ENCODE results near the gene BAZ2B. TPM values are rescaled to one million over a fixed set of nuclear protein-coding genes. Genes with fewer than 3 reads are reported as not detected.

Gene BAZ2B
- total RNA-seq, 1 experiment from 2014 or later = 43.3 TPM

- CTCF ChIA-PET = no interaction called here
- peaks cover 12% of the 10 kb centered on the region for H3K4me1 Mint-ChIP-seq (ENCODE audit: low read depth, unreplicated experiment)
- H3K27me3 Mint-ChIP-seq (ENCODE audit: unreplicated experiment) = no peaks in the 10 kb centered on the region
- no peaks in the 10 kb centered on the region for H3K36me3 Mint-ChIP-seq (ENCODE audit: insufficient read depth, unreplicated experiment)
- no peak for TF ChIP-seq CTCF (IDR thresholded peaks at IDR 0.05; ENCODE audit: unreplicated experiment)
- no peak for DNase-seq
- H3K4me3 Mint-ChIP-seq (ENCODE audit: low read depth, unreplicated experiment) = no peak overlapping the region
- intact Hi-C loops (cut with micrococcal nuclease; ENCODE audit: unreplicated experiment) = no loop called here
- no TSS peak for BruUV-seq (replicated peaks)
- no peaks in the 10 kb centered on the region for H3K9me3 Mint-ChIP-seq (ENCODE audit: low read depth, unreplicated experiment)
- H3K27ac Mint-ChIP-seq (ENCODE audit: unreplicated experiment) = no peak overlapping the region
Measured at GRCh38 chr2:159558479-159558878, 57.9 kb downstream of the BAZ2B start.

GRCh38 chr2:159557437-159558034 lies 58.8 kb downstream of the BAZ2B start:
- peak; percentile 7 for DNase-seq
- peak overlapping the region; percentile 26 for H3K27ac Mint-ChIP-seq (ENCODE audit: unreplicated experiment)
- H3K9me3 Mint-ChIP-seq (ENCODE audit: low read depth, unreplicated experiment) = no peaks in the 10 kb centered on the region
- BruUV-seq (replicated peaks) = no TSS peak
- no peaks in the 10 kb centered on the region for H3K36me3 Mint-ChIP-seq (ENCODE audit: insufficient read depth, unreplicated experiment)
- H3K4me3 Mint-ChIP-seq (ENCODE audit: low read depth, unreplicated experiment) = no peak overlapping the region
- CTCF ChIA-PET = interaction anchor here (0.7 to 1.5 kb wide), 5 partner anchors 52 to 154 kb away, joined by 4 to 9 read pairs (median 4); partner anchors contain the start of gene BAZ2B
- H3K27me3 Mint-ChIP-seq (ENCODE audit: unreplicated experiment) = no peaks in the 10 kb centered on the region
- no peak for TF ChIP-seq CTCF (IDR thresholded peaks at IDR 0.05; ENCODE audit: unreplicated experiment)
- intact Hi-C loops (cut with micrococcal nuclease; ENCODE audit: unreplicated experiment) = loop anchor here (1.0 to 2.0 kb wide), 2 partner anchors 120 to 155 kb away; partner anchors contain the start of gene MARCHF7
- peaks cover 12% of the 10 kb centered on the region for H3K4me1 Mint-ChIP-seq (ENCODE audit: low read depth, unreplicated experiment)

- Mint-ChIP-seq H3K27me3 (ENCODE audit: unreplicated experiment) (no peaks in the 10 kb centered on the region), H3K4me3 (ENCODE audit: low read depth, unreplicated experiment) (no peak overlapping the region), H3K27ac (ENCODE audit: unreplicated experiment) (no peak overlapping the region), H3K9me3 (ENCODE audit: low read depth, unreplicated experiment) (no peaks in the 10 kb centered on the region), H3K4me1 (ENCODE audit: low read depth, unreplicated experiment) (peaks cover 12% of the 10 kb centered on the region), H3K36me3 (ENCODE audit: insufficient read depth, unreplicated experiment) (no peaks in the 10 kb centered on the region)
- TF ChIP-seq CTCF (IDR thresholded peaks at IDR 0.05; ENCODE audit: unreplicated experiment) = no peak
- no TSS peak for BruUV-seq (replicated peaks)
- intact Hi-C loops (cut with micrococcal nuclease; ENCODE audit: unreplicated experiment) = loop anchor here (2.0 kb wide), 1 partner anchor 157 kb away; the partner anchor contains the start of gene MARCHF7
- no peak for DNase-seq
- CTCF ChIA-PET = no interaction called here
Measured at GRCh38 chr2:159555651-159556392, 60.5 kb downstream of the BAZ2B start.

- CTCF ChIA-PET = no interaction called here
- TF ChIP-seq CTCF (IDR thresholded peaks at IDR 0.05; ENCODE audit: unreplicated experiment) = no peak
- no TSS peak for BruUV-seq (replicated peaks)
- Mint-ChIP-seq H3K4me1 (ENCODE audit: low read depth, unreplicated experiment) (peaks cover 12% of the 10 kb centered on the region), H3K27ac (ENCODE audit: unreplicated experiment) (no peak overlapping the region), H3K36me3 (ENCODE audit: insufficient read depth, unreplicated experiment) (no peaks in the 10 kb centered on the region), H3K4me3 (ENCODE audit: low read depth, unreplicated experiment) (no peak overlapping the region), H3K9me3 (ENCODE audit: low read depth, unreplicated experiment) (no peaks in the 10 kb centered on the region), H3K27me3 (ENCODE audit: unreplicated experiment) (no peaks in the 10 kb centered on the region)
- intact Hi-C loops (cut with micrococcal nuclease; ENCODE audit: unreplicated experiment) = no loop called here
- DNase-seq = no peak
Measured at GRCh38 chr2:159553727-159554126, 62.6 kb downstream of the BAZ2B start.

All from Calu3 (cell line).